ENCODE data around the gene SCNN1G. TPM values are rescaled to one million over a fixed set of nuclear protein-coding genes. Genes with fewer than 3 reads are reported as not detected.
A peak's percentile ranks its signal among the peaks of the same experiment; 100 is the strongest.

Gene SCNN1G
- total and polyA plus RNA-seq, 9 of the 15 experiments (the other 6 are each of a cell fraction or from before 2014, with no cell fraction given): not detected

DNA sequence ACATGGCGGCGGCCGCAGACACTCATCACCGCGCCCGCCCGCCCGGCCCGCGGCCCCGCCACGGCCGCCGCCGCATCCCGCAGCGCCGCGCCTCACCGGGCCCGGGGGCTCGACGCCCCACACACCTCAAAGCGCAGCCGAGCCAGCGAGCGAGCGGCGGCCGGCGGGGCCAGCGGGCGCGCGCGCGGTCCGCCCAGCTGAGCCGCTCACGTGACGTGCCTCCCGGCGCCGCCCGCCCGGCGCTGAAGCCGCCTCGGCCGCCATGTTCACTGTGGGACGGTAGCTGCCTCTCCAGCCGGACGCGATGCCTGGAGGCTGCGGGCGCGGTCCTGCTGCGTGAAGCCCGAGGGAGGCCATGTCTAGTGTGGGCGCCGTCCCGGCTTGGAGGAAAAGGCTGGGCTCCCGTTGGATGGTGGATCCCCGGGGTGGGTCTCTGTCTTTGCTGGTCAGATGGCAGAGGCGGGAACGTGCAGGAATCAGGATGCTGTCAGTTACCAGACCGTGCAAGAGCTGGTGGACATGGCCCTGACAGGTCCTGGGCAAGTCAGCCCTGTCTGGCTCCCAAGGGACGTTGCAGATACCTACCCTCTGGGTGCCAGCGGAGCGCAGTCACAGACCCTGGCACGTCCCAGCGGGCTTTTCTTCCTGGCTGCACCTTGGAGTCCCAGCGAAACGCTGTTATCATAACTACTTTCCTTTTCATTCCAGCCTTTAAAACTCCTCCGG is 33.1 kb upstream of the SCNN1G start, which contains the start of gene USP31 (continued):
- TF ChIP-seq, protein P1, sequence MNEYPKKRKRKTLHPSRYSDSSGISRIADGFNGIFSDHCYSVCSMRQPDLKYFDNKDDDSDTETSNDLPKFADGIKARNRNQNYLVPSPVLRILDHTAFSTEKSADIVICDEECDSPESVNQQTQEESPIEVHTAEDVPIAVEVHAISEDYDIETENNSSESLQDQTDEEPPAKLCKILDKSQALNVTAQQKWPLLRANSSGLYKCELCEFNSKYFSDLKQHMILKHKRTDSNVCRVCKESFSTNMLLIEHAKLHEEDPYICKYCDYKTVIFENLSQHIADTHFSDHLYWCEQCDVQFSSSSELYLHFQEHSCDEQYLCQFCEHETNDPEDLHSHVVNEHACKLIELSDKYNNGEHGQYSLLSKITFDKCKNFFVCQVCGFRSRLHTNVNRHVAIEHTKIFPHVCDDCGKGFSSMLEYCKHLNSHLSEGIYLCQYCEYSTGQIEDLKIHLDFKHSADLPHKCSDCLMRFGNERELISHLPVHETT (CRISPR knock-in tag; conservative IDR thresholded peaks at IDR 0.05 in 1 of 2, IDR thresholded peaks at IDR 0.05 in 1 of 2): peak in 1 of 2 experiments; percentile 90; a peak in 1 of 4 replicates
- no peak for TF ChIP-seq CHD4 (IDR thresholded peaks at IDR 0.05; ENCODE audit: insufficient read depth, insufficient replicate concordance, low read depth, low read length, poor library complexity, severe bottlenecking)
- TF ChIP-seq, protein P2, sequence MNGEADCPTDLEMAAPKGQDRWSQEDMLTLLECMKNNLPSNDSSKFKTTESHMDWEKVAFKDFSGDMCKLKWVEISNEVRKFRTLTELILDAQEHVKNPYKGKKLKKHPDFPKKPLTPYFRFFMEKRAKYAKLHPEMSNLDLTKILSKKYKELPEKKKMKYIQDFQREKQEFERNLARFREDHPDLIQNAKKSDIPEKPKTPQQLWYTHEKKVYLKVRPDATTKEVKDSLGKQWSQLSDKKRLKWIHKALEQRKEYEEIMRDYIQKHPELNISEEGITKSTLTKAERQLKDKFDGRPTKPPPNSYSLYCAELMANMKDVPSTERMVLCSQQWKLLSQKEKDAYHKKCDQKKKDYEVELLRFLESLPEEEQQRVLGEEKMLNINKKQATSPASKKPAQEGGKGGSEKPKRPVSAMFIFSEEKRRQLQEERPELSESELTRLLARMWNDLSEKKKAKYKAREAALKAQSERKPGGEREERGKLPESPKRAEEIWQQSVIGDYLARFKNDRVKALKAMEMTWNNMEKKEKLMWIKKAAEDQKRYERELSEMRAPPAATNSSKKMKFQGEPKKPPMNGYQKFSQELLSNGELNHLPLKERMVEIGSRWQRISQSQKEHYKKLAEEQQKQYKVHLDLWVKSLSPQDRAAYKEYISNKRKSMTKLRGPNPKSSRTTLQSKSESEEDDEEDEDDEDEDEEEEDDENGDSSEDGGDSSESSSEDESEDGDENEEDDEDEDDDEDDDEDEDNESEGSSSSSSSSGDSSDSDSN (IDR thresholded peaks at IDR 0.05; ENCODE audit: borderline replicate concordance in 1 of 2, low read depth in 2 of 2, low read length in 2 of 2): peak; percentile 82 to 97; a peak in 2 of 4 replicates
- peak in 1 of 2 experiments; percentile 98; a peak in 2 of 4 replicates for TF ChIP-seq CSDE1 (IDR thresholded peaks at IDR 0.05)
- no peak for TF ChIP-seq CBX8 (IDR thresholded peaks at IDR 0.05; ENCODE audit: borderline replicate concordance, extremely low read depth, low read depth, low read length, poor library complexity, severe bottlenecking)
- TF ChIP-seq RBM15 (IDR thresholded peaks at IDR 0.05; ENCODE audit: insufficient read depth, low read length): no peak
- TF ChIP-seq ZNF830 (CRISPR knock-in tag; IDR thresholded peaks at IDR 0.05): no peak
- TF ChIP-seq SMAD4 (CRISPR knock-in tag; conservative IDR thresholded peaks at IDR 0.05): peak; percentile 95
- TF ChIP-seq DIDO1 (tag; IDR thresholded peaks at IDR 0.05; ENCODE audit: low read depth): peak; percentile 78; the same call in 1 of the 2 replicates
- TF ChIP-seq GTF2F1 (IDR thresholded peaks at IDR 0.05; ENCODE audit: low read depth, low read length): no peak
- TF ChIP-seq TAL1 (IDR thresholded peaks at IDR 0.05): no peak
- TF ChIP-seq ZZZ3 (IDR thresholded peaks at IDR 0.05): no peak
- TF ChIP-seq, protein P3, sequence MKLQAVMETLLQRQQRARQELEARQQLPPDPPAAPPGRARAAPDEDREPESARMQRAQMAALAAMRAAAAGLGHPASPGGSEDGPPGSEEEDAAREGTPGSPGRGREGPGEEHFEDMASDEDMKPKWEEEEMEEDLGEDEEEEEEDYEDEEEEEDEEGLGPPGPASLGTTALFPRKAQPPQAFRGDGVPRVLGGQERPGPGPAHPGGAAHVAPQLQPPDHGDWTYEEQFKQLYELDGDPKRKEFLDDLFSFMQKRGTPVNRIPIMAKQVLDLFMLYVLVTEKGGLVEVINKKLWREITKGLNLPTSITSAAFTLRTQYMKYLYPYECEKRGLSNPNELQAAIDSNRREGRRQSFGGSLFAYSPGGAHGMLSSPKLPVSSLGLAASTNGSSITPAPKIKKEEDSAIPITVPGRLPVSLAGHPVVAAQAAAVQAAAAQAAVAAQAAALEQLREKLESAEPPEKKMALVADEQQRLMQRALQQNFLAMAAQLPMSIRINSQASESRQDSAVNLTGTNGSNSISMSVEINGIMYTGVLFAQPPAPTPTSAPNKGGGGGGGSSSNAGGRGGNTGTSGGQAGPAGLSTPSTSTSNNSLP (IDR thresholded peaks at IDR 0.05; ENCODE audit: borderline replicate concordance, low read depth, low read length): no peak
- no peak for TF ChIP-seq GATAD2B (IDR thresholded peaks at IDR 0.05; ENCODE audit: borderline replicate concordance)
- TF ChIP-seq, protein P4, sequence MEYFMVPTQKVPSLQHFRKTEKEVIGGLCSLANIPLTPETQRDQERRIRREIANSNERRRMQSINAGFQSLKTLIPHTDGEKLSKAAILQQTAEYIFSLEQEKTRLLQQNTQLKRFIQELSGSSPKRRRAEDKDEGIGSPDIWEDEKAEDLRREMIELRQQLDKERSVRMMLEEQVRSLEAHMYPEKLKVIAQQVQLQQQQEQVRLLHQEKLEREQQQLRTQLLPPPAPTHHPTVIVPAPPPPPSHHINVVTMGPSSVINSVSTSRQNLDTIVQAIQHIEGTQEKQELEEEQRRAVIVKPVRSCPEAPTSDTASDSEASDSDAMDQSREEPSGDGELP (CRISPR knock-in tag; IDR thresholded peaks at IDR 0.05; ENCODE audit: borderline replicate concordance): peak; percentile 96
